HG02840 (cell line): Measurements from ENCODE around the gene SLC13A4.
"Not testable (repeated sequence)": the region's sequence is repeated elsewhere in the genome, so short reads cannot be mapped to it uniquely, and the experiment has no call there.

Experiments used
- ATAC-seq: cut with Tn5 transposase; IDR thresholded peaks from one replicate; pipeline ENCODE4 v1.9.1; 2021; ENCODE audit warnings: mild to moderate bottlenecking, moderate library complexity, moderate number of reproducible peaks; ENCODE audit not compliant: unreplicated experiment, low FRiP score

Gene SLC13A4

GRCh38 chr7:135753616-135754413, 25.8 kb upstream of the SLC13A4 start:
- no peak for ATAC-seq

GRCh38 chr7:135748770-135749169, 20.8 kb upstream of the SLC13A4 start, which contains the start of gene FAM180A:
FAM180A (minus strand) TSS chr7:135748813; CDS start chr7:135748580, 233 bp downstream.
- ATAC-seq = no peak

DNA sequence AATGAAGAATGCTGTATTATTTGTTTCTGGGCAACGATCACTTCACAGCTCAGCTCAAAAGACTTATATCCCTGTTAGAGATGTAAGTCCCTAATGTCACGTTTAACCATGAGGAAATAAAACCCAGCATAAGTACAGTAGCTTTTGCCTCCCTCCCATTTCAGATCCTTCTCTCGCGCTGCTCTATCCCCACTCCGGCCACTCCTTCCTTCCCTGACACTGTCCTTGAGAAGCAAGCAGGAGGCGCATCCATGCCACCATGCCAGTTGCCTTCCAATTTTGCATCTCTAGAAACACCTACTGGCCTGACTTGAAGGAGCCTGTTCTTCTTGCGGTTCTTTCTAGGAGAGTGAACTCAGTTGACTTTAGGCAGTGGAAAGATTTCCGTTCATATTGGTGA, 19.4 kb upstream of the SLC13A4 start:
- no peak for ATAC-seq

DNA sequence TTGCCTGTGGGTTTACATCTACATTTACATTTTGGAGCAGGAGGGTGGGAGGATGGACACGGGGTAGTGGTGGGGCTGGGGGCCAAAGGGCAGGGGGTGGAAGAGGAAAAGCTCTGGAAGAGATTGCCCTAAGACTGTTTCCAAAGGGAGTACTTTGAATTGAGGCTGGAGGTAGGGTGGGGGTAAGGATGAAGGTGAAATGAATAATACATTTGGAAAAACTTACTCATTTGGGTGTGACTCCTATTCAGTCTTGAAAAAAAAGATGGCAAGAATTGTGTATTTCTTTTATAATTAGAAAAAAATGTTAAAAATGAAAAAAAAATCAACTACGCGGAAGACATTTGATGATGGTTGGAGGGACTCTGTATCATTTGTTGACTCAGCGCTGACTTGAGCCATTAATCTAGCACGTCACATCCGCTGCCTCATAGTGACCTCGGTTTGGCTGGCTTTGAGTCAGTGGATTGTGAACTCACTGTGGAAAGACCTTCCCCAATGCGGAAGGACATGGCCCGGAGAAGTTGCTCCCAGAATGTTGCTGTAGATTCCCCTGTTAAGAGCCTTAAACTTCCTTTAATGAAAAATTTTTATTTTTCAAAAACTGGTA, 17.8 kb upstream of the SLC13A4 start:
- ATAC-seq = no peak

- no peak for ATAC-seq
Observed at GRCh38 chr7:135744938-135745702, 17.1 kb upstream of the SLC13A4 start.

- ATAC-seq = no peak
Observed at GRCh38 chr7:135743907-135744731, 16.1 kb upstream of the SLC13A4 start.

DNA sequence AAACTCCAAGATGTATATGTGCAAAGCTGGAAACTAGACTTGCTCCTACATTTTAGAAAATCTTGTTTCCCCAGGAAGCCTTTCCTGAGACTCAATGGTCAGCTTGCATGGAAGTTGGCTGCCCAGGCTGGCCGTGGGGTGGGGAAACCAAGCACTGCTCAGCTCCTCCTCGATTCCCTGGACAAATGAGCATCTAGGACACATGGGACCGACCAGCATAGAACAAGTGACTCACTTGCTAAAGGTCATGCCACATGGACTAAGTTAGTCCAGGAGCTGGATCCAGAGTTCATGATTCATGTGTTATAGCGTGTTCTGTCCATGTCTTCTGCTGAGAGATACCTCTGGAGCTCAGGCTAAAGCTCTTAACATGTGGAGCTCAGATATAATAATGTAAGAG, 14.4 kb upstream of the SLC13A4 start:
- no peak for ATAC-seq

DNA sequence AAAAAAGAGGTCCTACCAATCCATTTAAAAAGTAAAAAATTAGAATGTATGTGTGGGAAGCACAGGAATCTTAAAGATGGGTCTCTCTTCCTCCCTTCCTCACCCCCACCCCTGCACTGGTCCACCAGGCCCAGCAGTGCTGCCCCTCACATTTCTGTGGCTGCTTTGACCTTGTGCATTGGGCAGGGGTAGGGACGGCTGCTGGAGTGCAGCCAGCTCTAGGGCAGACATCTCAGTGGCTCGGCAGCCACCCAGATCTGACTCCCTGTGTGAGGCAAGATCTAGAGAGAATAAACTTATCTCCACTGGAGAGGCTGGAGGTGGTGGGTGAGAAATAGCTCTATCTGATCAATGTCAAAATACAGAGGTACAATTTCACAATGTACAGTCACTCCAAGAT, 13.9 kb upstream of the SLC13A4 start:
- ATAC-seq = no peak

DNA sequence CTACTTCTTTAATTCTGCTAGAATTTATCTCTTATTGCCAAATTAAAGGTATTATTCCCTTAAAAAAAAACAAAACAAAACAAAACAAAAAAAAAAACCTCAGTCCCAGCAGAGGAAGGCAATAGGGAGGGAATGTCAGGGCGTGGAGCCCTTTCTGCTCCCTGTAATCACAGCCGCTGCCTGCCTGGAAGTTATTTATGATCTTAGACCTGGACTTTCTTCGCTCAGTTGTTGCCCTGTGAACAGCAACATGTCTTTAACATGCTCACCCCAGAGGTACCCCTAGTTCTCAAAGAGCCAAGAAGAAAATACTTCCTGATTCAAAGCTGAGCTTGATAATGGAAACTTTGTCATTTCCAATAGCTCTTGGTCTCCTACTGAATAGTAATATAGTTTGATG, 12.9 kb upstream of the SLC13A4 start:
- ATAC-seq = no peak

- not testable (repeated sequence) for ATAC-seq
Observed at GRCh38 chr7:135737306-135737647, 9.3 kb upstream of the SLC13A4 start.

- ATAC-seq = no peak
Observed at GRCh38 chr7:135736586-135737305, 8.8 kb upstream of the SLC13A4 start.

DNA sequence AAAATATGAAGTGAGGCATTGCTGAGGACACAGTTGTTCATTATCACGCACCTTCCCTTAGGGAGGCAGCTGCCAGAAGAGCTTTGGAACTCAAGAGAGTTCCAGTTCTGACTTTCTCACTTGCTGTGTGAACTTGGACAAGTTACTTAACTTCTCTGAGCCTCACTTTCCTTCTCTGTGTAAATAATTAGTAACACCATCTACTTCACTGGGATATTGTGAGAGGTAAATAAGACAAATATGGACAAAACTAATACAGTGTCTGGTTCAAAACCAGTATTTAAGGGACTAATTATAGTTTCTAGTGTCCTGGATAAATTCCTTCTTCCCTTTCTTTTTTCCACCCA, 6.3 kb upstream of the SLC13A4 start:
- no peak for ATAC-seq

GRCh38 chr7:135733603-135734342, 5.8 kb upstream of the SLC13A4 start:
- ATAC-seq = no peak

DNA sequence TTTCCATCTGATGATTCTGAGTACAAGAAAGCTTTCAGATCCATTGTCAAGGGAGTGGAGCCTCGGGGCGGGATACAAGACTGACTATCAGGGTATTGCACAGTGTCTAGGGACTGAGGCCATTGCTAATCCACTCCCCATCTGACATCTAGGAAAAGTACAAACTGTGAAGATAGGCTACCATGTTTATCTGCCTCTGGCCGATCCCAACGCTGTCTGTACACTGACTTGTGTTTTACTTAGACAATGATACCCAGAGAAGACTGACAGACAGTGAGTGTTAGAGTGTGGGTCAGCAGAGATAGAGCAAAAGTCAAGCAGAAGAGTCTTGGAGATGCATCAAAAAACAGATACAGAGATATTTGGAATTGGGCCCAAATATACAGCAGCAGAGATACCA, 3.1 kb upstream of the SLC13A4 start:
- no peak for ATAC-seq

DNA sequence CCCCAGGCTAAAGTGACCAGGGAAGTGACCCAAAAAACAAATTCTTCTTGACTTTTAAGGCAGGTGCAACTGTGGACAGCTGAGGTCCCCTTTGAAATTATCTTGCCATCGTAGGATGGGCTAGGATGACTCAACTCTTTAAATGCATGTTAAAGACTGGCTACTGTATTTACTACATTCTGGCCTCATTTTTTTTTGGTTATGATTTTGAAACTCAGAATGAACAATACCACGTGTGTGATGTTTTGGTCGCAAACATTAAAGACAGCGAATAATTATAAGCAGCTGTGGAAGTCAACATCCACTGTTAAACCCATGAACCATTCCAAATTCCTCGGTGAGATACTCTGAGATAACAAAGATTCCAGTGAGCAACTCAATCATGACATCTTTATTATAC, 1.2 kb upstream of the SLC13A4 start:
- ATAC-seq = no peak

DNA sequence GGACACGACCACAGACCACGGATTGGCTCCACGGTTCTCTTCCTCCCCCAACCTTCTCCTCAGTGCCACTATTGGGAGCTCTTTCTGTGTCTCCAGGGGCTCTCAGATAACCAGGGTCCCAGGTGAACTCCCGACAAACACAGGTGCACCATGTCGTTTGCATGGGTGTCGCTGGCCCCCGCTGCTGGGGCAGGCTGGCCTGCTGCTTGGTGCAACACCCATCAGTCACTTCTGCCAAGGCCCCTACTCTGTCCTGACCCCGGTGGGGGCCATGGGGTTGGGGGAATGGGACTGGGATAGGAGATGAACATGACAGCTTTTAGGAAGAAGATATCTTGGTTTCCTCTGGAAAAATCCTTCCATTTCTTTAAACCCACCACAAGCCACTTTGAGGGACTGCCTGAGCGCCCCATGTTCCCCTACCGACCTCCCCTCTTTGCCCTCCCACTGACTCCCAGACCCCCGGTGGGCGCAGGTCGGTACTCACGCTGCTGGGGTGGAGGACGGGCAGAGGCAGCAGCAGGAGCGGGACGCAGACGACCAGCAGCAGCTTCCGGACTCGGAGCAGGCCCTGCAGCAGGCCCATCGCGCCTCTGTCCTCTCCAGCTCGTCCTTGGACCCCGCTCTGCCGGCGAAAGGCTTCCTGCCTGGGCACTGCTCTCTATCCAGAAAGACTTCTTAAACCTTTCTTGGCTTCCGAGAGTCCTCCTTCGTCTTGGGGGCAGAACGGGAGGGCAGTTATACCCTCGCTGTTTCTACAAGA, 894 bp downstream of the SLC13A4 start:
- no peak for ATAC-seq

GRCh38 chr7:135726276-135726788, 1.7 kb downstream of the SLC13A4 start:
- no peak for ATAC-seq

- ATAC-seq = no peak
Observed at GRCh38 chr7:135723411-135723810, 4.6 kb downstream of the SLC13A4 start.
